ENCODE results near the gene CIT.

- no peak for TF ChIP-seq CTCF (IDR thresholded peaks at IDR 0.05)
- TF ChIP-seq POLR2A (IDR thresholded peaks at IDR 0.05): no peak
Observed at GRCh38 chr12:119876761-119877638, at the start of gene CIT.

All from adrenal gland (tissue), 5 donors.